Colonic mucosa (tissue), 2 donors: ENCODE results near the gene WDR91. TPM values are rescaled to one million over a fixed set of nuclear protein-coding genes. Genes with fewer than 3 reads are reported as not detected.

Experiments
- microRNA-seq: library from miRNA; unstranded; fragments of <30 nt; microRNA quantifications from one replicate; pipeline ENCODE4, GENCODE V29; 2019
- total RNA-seq, 2 donors: library from RNA; stranded (reverse); fragmentation: NEBNext Ultra II Directional in 1 of 2; extraction: Animal tissue kit (Norgen Biotek cat#: 25700) in 1 of 2; gene quantifications; one replicate each; pipeline ENCODE4 v1.2.1, GENCODE V29; 2021
- donor health status: DM: no; HTN: no; CAD: no.
- donor health status: DM: no; HTN: no; CAD: no.

Gene WDR91
- total RNA-seq, 2 donors from 2014 or later: 4.8 to 6.5 TPM

Small RNA genes lying within 50 kb of the gene (microRNA-seq; reads per million reads assigned to microRNA genes)
- not detected for gene MIR6509

Other genes with a start within 250 kb of the WDR91 start
- gene AGBL3, start 225.0 kb downstream of the WDR91 start, total RNA-seq: under 1 TPM; 0.47 to 0.98 TPM
- gene TMEM140, start 63.5 kb downstream of the WDR91 start, total RNA-seq: 10 to 100 TPM in 1 of 2 donors, 1 to 10 TPM in 1; 3.8 to 11.9 TPM
- gene CYREN, start 40.8 kb downstream of the WDR91 start, total RNA-seq: 10 to 100 TPM; 34.5 to 37.6 TPM
- not detected for gene STRA8, start 22.3 kb upstream of the WDR91 start, total RNA-seq